ENCODE data around the gene FAM200C.

FAM200C gene

GRCh38 chr5:160367261-160367660 is 32.6 kb downstream of the FAM200C start:
- DNase-seq (ENCODE audit: low read depth) = no peak

DNA sequence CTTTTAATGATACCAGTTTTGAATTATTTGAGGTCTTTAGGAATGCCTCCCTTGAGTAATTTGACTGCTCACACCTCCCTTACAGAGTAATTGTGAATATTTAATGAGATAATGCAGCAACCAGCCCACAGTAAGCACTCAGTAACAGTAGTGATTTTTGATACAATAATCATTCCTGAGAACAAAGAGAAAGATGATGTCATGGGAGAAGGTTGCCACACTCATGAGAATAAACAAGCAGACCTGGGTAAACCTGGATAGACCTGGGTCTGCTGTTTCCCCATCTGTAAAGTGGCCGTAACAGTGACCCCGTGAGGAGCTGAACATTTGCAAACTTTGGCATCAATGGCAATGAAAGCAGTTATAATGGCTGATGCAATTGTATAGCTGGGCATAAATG is 33.6 kb downstream of the FAM200C start:
- no peak for DNase-seq (ENCODE audit: low read depth)

- no peak for DNase-seq (ENCODE audit: low read depth)
Observed at GRCh38 chr5:160363660-160364395, 36.0 kb downstream of the FAM200C start.

GRCh38 chr5:160363211-160363610 is 36.6 kb downstream of the FAM200C start:
- no peak for DNase-seq (ENCODE audit: low read depth)

- DNase-seq (ENCODE audit: low read depth) = no peak
Observed at GRCh38 chr5:160361624-160362228, 38.1 kb downstream of the FAM200C start.

GRCh38 chr5:160360310-160360709 is 39.5 kb downstream of the FAM200C start:
- no peak for DNase-seq (ENCODE audit: low read depth)

- DNase-seq (ENCODE audit: low read depth) = no peak
Observed at GRCh38 chr5:160359816-160360215, 40.0 kb downstream of the FAM200C start.

DNA sequence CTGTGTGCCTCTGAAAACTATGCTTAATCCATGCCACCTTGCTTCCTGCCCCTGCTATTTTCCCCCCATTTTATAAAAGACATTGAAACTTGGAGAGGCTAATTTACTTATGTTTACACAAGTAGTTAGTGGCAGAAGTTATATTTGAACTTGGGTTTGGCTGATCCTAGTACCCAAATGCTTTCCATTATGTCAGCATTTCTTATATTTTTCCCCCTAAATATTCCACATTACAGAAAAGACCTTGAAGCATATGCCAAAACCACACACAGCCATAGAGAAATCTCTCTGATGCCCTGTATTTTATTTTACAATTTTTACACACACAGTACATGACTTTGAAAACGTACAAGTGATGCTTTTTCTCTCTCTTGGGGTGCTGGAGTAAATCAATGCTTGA is 40.6 kb downstream of the FAM200C start:
- DNase-seq (ENCODE audit: low read depth) = no peak

GRCh38 chr5:160357861-160358411 is 41.9 kb downstream of the FAM200C start:
- DNase-seq (ENCODE audit: low read depth) = no peak

DNA sequence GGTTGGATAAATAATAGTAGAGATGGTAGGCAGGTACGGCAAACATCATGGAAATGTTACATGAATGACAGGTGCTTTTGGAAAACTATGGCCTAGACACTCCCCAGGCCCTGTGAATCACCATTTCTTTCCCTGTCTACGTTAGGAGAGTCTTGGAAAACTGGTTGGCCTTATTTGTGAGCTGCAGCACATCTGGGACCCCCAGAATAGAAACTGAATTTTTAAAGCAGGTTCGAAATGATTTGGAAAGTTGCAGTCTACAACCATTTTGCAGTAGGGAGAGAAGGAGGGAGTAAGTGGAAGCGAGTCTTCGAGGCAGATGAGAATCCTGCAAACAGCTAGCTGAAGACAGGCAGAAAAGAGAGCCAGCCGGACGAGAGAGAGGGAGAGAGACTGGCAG is 42.5 kb downstream of the FAM200C start:
- no peak for DNase-seq (ENCODE audit: low read depth)

GRCh38 chr5:160356550-160357347 is 43.1 kb downstream of the FAM200C start:
- DNase-seq (ENCODE audit: low read depth) = no peak

DNA sequence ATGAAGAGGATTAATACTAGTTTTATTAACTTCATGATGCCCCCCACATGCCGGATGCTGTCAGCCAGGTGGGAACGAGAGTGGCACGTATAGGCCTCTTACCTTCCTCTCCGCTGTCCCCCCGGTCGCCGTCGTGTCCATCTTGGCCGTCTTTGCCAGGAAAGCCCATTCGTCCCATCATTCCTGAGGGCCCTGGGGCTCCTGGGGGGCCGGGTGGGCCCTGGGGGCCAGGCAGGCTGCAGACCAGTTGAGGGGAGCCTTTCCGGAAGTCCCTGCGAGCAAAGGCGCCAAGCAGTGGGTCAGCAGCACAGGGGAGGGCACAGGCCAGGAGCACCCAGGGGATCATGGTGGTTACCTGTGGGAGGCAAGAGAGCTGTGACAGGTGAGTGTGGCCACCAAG is 45.2 kb downstream of the FAM200C start:
- no peak for DNase-seq (ENCODE audit: low read depth)

DNA sequence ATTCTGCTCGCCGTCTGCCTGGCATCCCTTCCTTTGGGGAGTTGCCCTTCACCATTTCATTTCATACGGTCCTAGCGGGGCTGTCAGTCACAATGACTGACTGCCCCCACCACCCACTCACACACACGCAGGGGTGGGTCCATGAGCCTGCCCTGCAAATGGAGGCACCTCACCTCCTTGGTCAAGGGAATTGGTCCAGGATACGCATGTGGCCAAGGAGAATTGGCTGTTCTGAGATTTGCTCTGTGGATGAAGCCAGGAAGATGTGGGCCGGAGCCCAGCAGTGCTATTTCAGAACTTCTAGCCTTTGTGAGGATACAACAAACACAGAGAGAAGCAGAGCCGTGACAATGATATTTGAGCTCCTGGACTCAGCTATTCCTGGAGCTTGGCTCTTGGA is 46.5 kb downstream of the FAM200C start:
- no peak for DNase-seq (ENCODE audit: low read depth)

DNA sequence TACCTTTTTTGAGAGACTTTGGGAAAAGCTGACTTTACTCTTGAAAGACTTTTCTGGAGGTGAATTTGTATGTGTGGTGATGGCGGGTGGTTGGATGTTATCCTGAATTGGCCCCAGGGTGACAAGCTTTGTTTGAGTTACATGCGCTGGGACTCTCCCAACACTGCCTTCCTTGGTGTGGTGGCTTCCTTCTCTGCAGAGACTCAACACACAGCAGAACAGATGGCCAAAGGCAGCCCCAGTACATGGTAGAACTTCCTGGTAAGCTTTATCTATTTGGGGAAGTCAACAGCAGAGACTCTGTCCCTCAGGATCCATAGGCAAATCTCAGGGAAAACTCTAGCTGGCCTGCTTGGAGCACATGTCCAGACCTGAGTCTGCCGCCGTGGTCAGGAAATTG is 47.5 kb downstream of the FAM200C start:
- DNase-seq (ENCODE audit: low read depth) = no peak

DNA sequence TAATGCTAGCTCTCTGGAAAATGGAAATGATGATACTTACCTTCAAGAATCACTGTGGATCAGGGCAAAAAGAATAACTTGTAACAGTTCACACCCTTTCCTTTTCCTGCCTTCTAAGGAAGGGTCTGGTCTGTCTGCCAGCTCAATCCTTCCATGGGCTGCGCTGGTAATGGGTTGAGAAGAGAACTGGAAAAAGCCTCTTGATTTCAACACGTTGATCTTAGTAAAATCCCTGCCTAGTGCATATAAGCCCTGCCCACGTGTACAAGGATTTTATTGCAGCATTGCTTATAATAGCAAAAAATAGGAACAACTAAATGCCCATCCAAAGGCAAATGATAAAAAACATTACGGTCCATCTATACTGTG is 49.9 kb downstream of the FAM200C start:
- DNase-seq (ENCODE audit: low read depth) = no peak

GRCh38 chr5:160349249-160349934 is 50.5 kb downstream of the FAM200C start:
- no peak for DNase-seq (ENCODE audit: low read depth)

DNA sequence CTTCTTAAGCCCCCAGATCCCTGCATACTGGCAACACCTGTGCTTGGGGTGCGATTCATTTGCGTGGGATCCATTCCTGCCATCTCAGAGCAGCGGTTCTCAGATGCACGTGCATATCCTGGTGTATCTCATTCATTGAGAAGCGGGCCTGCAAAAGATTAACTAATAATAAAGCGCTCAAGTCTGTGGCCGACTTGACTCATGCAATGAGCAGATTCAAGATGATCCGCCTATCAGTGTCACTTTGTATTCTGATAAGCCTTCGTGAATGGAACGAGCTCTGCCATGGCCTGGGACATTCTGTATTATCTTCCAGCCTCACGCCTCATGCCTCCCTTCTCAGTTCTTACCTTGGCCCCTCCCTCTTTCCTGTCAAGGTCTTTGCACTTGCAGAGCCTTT is 51.8 kb downstream of the FAM200C start:
- DNase-seq (ENCODE audit: low read depth) = no peak

GRCh38 chr5:160347448-160347847 is 52.4 kb downstream of the FAM200C start:
- DNase-seq (ENCODE audit: low read depth) = no peak
